Neural cell (in vitro differentiated cells): ENCODE results near the gene APOF. TPM values are rescaled to one million over a fixed set of nuclear protein-coding genes. Genes with fewer than 3 reads are reported as not detected.

Source experiments
- H2AFZ ChIP-seq: fragments of 200-600, 300-800 bp; sonication (generic), shearing (Covaris generic); 2 replicates; pipeline ENCODE4 v1.6.0; 2014; ENCODE audit warnings: low read depth, mild to moderate bottlenecking, antibody characterized with exemption, low read length, moderate library complexity
- H3F3A ChIP-seq: fragments of 200-600 bp; shearing (Covaris generic); 2 replicates; pipeline ENCODE4 v1.6.1; 2016; ENCODE audit warnings: mild to moderate bottlenecking, moderate library complexity, mixed read lengths, antibody characterized with exemption, low read length; ENCODE audit not compliant: insufficient read depth, poor library complexity, severe bottlenecking
- H3K27ac ChIP-seq: fragments of 200-600, 300-800 bp; sonication (generic), shearing (Covaris generic); 2 replicates; pipeline ENCODE4 v1.5.1; 2014; ENCODE audit warnings: mild to moderate bottlenecking, low read length, moderate library complexity
- H3K27me3 ChIP-seq: fragments of 300-800, 200-600 bp; sonication (generic), shearing (Covaris generic); 2 replicates; pipeline ENCODE4 v1.6.0; 2014; ENCODE audit warnings: mild to moderate bottlenecking, low read depth, low read length, moderate library complexity; ENCODE audit not compliant: insufficient read depth
- H3K36me3 ChIP-seq: fragments of 300-800, 200-600 bp; sonication (generic), shearing (Covaris generic); 2 replicates; pipeline ENCODE4 v1.5.1; 2014; ENCODE audit warnings: mild to moderate bottlenecking, antibody characterized with exemption, low read length, moderate library complexity; ENCODE audit not compliant: insufficient read depth
- H3K4me2 ChIP-seq: fragments of 300-800, 200-600 bp; sonication (generic), shearing (Covaris generic); 2 replicates; pipeline ENCODE4 v1.6.0; 2014; ENCODE audit warnings: mild to moderate bottlenecking, low read length
- H3K4me3 ChIP-seq: fragments of 300-800, 200-600 bp; sonication (generic), shearing (Covaris generic); 2 replicates; pipeline ENCODE4 v1.5.1; 2014; ENCODE audit warnings: mild to moderate bottlenecking, low read length, moderate library complexity
- H3K79me2 ChIP-seq: fragments of 200-600 bp; shearing (Covaris generic); replicated peaks from 2 replicates; pipeline ENCODE4 v1.6.0; 2014; ENCODE audit warnings: mild to moderate bottlenecking, low read length, moderate library complexity; ENCODE audit not compliant: insufficient read depth
- H3K9ac ChIP-seq: fragments of 300-800, 200-600 bp; sonication (generic), shearing (Covaris generic); 2 replicates; pipeline ENCODE4 v1.6.1; 2016; ENCODE audit warnings: mild to moderate bottlenecking, low read length, mixed read lengths
- H3K9me2 ChIP-seq: fragments of 200-600 bp; shearing (Covaris generic); 2 replicates; pipeline ENCODE4 v1.6.1; 2016; ENCODE audit warnings: mild to moderate bottlenecking, low read length, mixed read lengths; ENCODE audit not compliant: insufficient read depth
- H3K9me3 ChIP-seq: fragments of 200-600, 300-800 bp; sonication (generic), shearing (Covaris generic); 2 replicates; pipeline ENCODE4 v1.6.1; 2016; ENCODE audit warnings: mild to moderate bottlenecking, mixed run types, low read length, moderate library complexity, mixed read lengths
- H4K20me1 ChIP-seq: fragments of 200-600 bp; shearing (Covaris generic); 2 replicates; pipeline ENCODE4 v1.6.1; 2016; ENCODE audit warnings: mild to moderate bottlenecking, mixed run types; ENCODE audit not compliant: insufficient read depth
- EP300 ChIP-seq: fragments of 450-650 bp; conservative IDR thresholded peaks from 2 replicates; pipeline ENCODE4 v1.6.1; 2014; ENCODE audit warnings: antibody characterized with exemption, mild to moderate bottlenecking, moderate library complexity; ENCODE audit not compliant: poor library complexity, severe bottlenecking
- EZH2 ChIP-seq: fragments of 200-600, 300-800 bp; shearing (Covaris generic), sonication (generic); IDR thresholded peaks from 2 replicates; pipeline ENCODE4 v1.6.1; 2014; ENCODE audit warnings: antibody characterized with exemption, low read length, borderline replicate concordance, mild to moderate bottlenecking; ENCODE audit not compliant: insufficient read depth, poor library complexity, severe bottlenecking
- MXI1 ChIP-seq: fragments of 450-650 bp; conservative IDR thresholded peaks from 2 replicates; pipeline ENCODE4 v1.6.1; 2014; ENCODE audit warnings: antibody characterized with exemption, mild to moderate bottlenecking; ENCODE audit not compliant: poor library complexity, severe bottlenecking
- POLR2AphosphoS5 ChIP-seq: IDR thresholded peaks from 2 replicates; pipeline ENCODE4 v1.6.1; 2012
- RAD21 ChIP-seq: fragments of 450-650 bp; conservative IDR thresholded peaks from 2 replicates; pipeline ENCODE4 v1.6.1; 2014; ENCODE audit warnings: antibody characterized with exemption, mild to moderate bottlenecking, moderate library complexity
- REST ChIP-seq: IDR thresholded peaks from 2 replicates; pipeline ENCODE4 v1.6.1; 2012; ENCODE audit warnings: borderline replicate concordance
- SMC3 ChIP-seq: fragments of 450-650 bp; conservative IDR thresholded peaks from 2 replicates; pipeline ENCODE4 v1.6.1; 2014; ENCODE audit warnings: antibody characterized with exemption, mild to moderate bottlenecking, moderate library complexity; ENCODE audit not compliant: poor library complexity
- TAF1 ChIP-seq: IDR thresholded peaks from 2 replicates; pipeline ENCODE4 v1.6.1; 2012; ENCODE audit warnings: low read depth
- polyA plus RNA-seq: library from polyadenylated mRNA; depleted of rRNA; stranded (reverse); fragments of >200 nt; gene quantifications from 2 replicates; pipeline ENCODE4 v1.2.3, GENCODE V29; 2014
- TF ChIP-seq, protein P1 (sequence below): fragments of 450-650 bp; IDR thresholded peaks from 2 replicates; pipeline ENCODE4 v1.5.1; 2014; ENCODE audit warnings: antibody characterized with exemption, mild to moderate bottlenecking, moderate library complexity; ENCODE audit not compliant: poor library complexity, severe bottlenecking

APOF gene
- polyA plus RNA-seq, 1 donor from 2014 or later, result not detected

DNA sequence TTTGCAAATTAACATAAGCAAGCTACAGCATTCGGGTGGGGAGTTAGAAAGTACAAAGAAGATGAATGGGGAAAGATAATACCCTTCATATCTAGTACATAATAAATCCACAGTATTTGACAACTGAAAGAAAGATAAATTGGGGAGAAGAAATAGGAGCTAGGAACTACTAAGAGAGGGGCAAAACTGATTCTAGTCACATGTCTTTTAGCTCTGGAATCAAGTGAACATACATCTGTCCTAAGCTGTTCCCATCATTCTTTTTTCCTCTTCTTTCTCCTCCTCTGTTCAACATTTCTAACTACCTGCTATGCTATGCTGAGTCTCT is 15.3 kb upstream of the APOF start (continued):
- TF ChIP-seq REST, result no peak

GRCh38 chr12:56377310-56377988 is 14.8 kb upstream of the APOF start:
- Histone ChIP-seq H3K27me3 (no peaks in the 10 kb centered on the region), H3K36me3 (no peaks in the 10 kb centered on the region), H2AFZ (no peak overlapping the region), H3K4me3 (no peak overlapping the region), H3F3A (no peaks in the 10 kb centered on the region), H3K9me2 (no peaks in the 10 kb centered on the region), H3K27ac (no peak overlapping the region), H3K9me3 (peaks cover 3% of the 10 kb centered on the region), H4K20me1 (no peaks in the 10 kb centered on the region), H3K4me2 (no peak overlapping the region), H3K79me2 (no peaks in the 10 kb centered on the region), H3K9ac (no peak overlapping the region)
- no peak for TF ChIP-seq TAF1
- no peak for TF ChIP-seq REST
- no peak for TF ChIP-seq EP300
- TF ChIP-seq SMC3, result no peak
- no peak for TF ChIP-seq MXI1
- no peak for TF ChIP-seq RAD21
- TF ChIP-seq POLR2AphosphoS5, result no peak
- TF ChIP-seq EZH2, result no peak
- TF ChIP-seq, protein P1, sequence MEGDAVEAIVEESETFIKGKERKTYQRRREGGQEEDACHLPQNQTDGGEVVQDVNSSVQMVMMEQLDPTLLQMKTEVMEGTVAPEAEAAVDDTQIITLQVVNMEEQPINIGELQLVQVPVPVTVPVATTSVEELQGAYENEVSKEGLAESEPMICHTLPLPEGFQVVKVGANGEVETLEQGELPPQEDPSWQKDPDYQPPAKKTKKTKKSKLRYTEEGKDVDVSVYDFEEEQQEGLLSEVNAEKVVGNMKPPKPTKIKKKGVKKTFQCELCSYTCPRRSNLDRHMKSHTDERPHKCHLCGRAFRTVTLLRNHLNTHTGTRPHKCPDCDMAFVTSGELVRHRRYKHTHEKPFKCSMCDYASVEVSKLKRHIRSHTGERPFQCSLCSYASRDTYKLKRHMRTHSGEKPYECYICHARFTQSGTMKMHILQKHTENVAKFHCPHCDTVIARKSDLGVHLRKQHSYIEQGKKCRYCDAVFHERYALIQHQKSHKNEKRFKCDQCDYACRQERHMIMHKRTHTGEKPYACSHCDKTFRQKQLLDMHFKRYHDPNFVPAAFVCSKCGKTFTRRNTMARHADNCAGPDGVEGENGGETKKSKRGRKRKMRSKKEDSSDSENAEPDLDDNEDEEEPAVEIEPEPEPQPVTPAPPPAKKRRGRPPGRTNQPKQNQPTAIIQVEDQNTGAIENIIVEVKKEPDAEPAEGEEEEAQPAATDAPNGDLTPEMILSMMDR, result no peak
